ENCODE measurements around the gene CA14. TPM values are rescaled to one million over a fixed set of nuclear protein-coding genes. Genes with fewer than 3 reads are reported as not detected.
"Not testable (repeated sequence)": the region's sequence is repeated elsewhere in the genome, so short reads cannot be mapped to it uniquely, and the experiment has no call there.

The CA14 gene
- total RNA-seq, 1 donor from 2014 or later = not detected

GRCh38 chr1:150213170-150214098, 44.1 kb upstream of the CA14 start:
- no peak for TF ChIP-seq CTCF (IDR thresholded peaks at IDR 0.05)
- POLR2A ChIA-PET = interaction anchor here (0.8 to 3.3 kb wide), 8 partner anchors 21 to 327 kb away, joined by 3 to 28 read pairs (median 6); partner anchors contain the start of gene VPS45
- Mint-ChIP-seq H3K4me1 (peaks cover 15% of the 10 kb centered on the region), H3K9me3 (no peaks in the 10 kb centered on the region), H3K4me3 (peak overlapping the region; percentile 90), H3K27me3 (no peaks in the 10 kb centered on the region), H3K36me3 (ENCODE audit: low read depth) (peaks cover 2% of the 10 kb centered on the region), H3K27ac (peak overlapping the region; percentile 94)
- CTCF ChIA-PET = interaction anchor here (0.9 to 1.2 kb wide), 2 partner anchors 26 to 140 kb away, joined by 3 to 5 read pairs; no protein-coding TSS in a partner anchor
- intact Hi-C loops (cut with micrococcal nuclease) = loop anchor here (1.0 to 2.0 kb wide), 3 partner anchors 23 to 56 kb away; partner anchors contain the start of genes ANP32E and APH1A
- ATAC-seq (ENCODE audit: low read depth) (peak; percentile 99), DNase-seq (peak; percentile 77)

GRCh38 chr1:150214099-150214756, 43.3 kb upstream of the CA14 start:
- ChIA-PET POLR2A (interaction anchor here (0.7 to 3.3 kb wide), 3 partner anchors 8 to 149 kb away, joined by 6 to 28 read pairs (median 7); no protein-coding TSS in a partner anchor), CTCF (interaction anchor here (0.9 to 1.4 kb wide), 2 partner anchors 12 to 26 kb away, joined by 3 read pairs; no protein-coding TSS in a partner anchor)
- H3K9me3 Mint-ChIP-seq; ATAC-seq (ENCODE audit: low read depth); H3K36me3 Mint-ChIP-seq (ENCODE audit: low read depth); DNase-seq; H3K27me3 Mint-ChIP-seq; intact Hi-C loops (cut with micrococcal nuclease): not testable (repeated sequence)
- H3K4me3 Mint-ChIP-seq = peak overlapping the region; percentile 90
- peaks cover 15% of the 10 kb centered on the region for H3K4me1 Mint-ChIP-seq
- peak overlapping the region; percentile 94 for H3K27ac Mint-ChIP-seq

GRCh38 chr1:150215855-150216254, 41.7 kb upstream of the CA14 start:
- Mint-ChIP-seq H3K4me1 (peaks cover 15% of the 10 kb centered on the region), H3K36me3 (ENCODE audit: low read depth) (peaks cover 21% of the 10 kb centered on the region)
- H3K27ac Mint-ChIP-seq; DNase-seq; H3K4me3 Mint-ChIP-seq; CTCF ChIA-PET; ATAC-seq (ENCODE audit: low read depth); H3K27me3 Mint-ChIP-seq; intact Hi-C loops (cut with micrococcal nuclease); H3K9me3 Mint-ChIP-seq: not testable (repeated sequence)
- POLR2A ChIA-PET = interaction anchor here (0.6 to 0.9 kb wide), 3 partner anchors 29 to 327 kb away, joined by 3 to 4 read pairs (median 3); no protein-coding TSS in a partner anchor

GRCh38 chr1:150221552-150221951, 36.0 kb upstream of the CA14 start:
- Mint-ChIP-seq H3K4me3 (no peak overlapping the region), H3K4me1 (peaks cover 17% of the 10 kb centered on the region), H3K27me3 (no peaks in the 10 kb centered on the region), H3K36me3 (ENCODE audit: low read depth) (peaks cover 54% of the 10 kb centered on the region), H3K9me3 (no peaks in the 10 kb centered on the region), H3K27ac (no peak overlapping the region)
- no peak for TF ChIP-seq CTCF (IDR thresholded peaks at IDR 0.05)
- intact Hi-C loops (cut with micrococcal nuclease) = no loop called here
- DNase-seq = no peak
- ChIA-PET CTCF (interaction anchor here (1.2 to 1.6 kb wide), 2 partner anchors 148 to 259 kb away, joined by 3 read pairs; no protein-coding TSS in a partner anchor), POLR2A (interaction anchor here (0.5 to 0.7 kb wide), 4 partner anchors 12 to 378 kb away, joined by 3 to 4 read pairs (median 4); no protein-coding TSS in a partner anchor)
- peak; percentile 49 for ATAC-seq (ENCODE audit: low read depth)

GRCh38 chr1:150224983-150225382, 32.6 kb upstream of the CA14 start:
- ATAC-seq (ENCODE audit: low read depth) = no peak
- Mint-ChIP-seq H3K4me3 (no peak overlapping the region), H3K4me1 (peaks cover 22% of the 10 kb centered on the region), H3K27ac (peak overlapping the region; percentile 56), H3K9me3 (no peaks in the 10 kb centered on the region), H3K36me3 (ENCODE audit: low read depth) (peaks cover 72% of the 10 kb centered on the region), H3K27me3 (no peaks in the 10 kb centered on the region)
- intact Hi-C loops (cut with micrococcal nuclease) = no loop called here
- ChIA-PET POLR2A (interaction anchor here (1.5 to 3.1 kb wide), 2 partner anchors 9 to 10 kb away, joined by 6 to 15 read pairs; no protein-coding TSS in a partner anchor), CTCF (no interaction called here)
- no peak for TF ChIP-seq CTCF (IDR thresholded peaks at IDR 0.05)
- DNase-seq = no peak

All from activated B cell treated with CpG ODN at 0.5 μM for 24 hours (primary cell).